Measurements from ENCODE around the gene COL19A1.

GRCh38 chr6:69987550-69987949 lies 121.2 kb downstream of the COL19A1 start:
- no peak for TF ChIP-seq CTCF (IDR thresholded peaks at IDR 0.05)
- no peak for TF ChIP-seq POLR2A (IDR thresholded peaks at IDR 0.05)
- TF ChIP-seq POLR2AphosphoS5 (IDR thresholded peaks at IDR 0.05), result no peak
- no peak for TF ChIP-seq EP300 (IDR thresholded peaks at IDR 0.05)

Measured in sigmoid colon (tissue), 4 donors.